Activated CD4-positive, alpha-beta T cell treated with anti-CD3 and anti-CD28 coated beads, Interleukin-2, amount 50 U/mL, for 1 hour (primary cell): ENCODE results near the gene SLC19A2.

Experiments used
- DNase-seq: peaks from one replicate; pipeline ENCODE4 v3.0.0-alpha.2; 2020

The SLC19A2 gene

GRCh38 chr1:169474302-169474995, 11.3 kb downstream of the SLC19A2 start:
- DNase-seq, result no peak

GRCh38 chr1:169473347-169473746, 12.4 kb downstream of the SLC19A2 start:
- DNase-seq, result no peak

DNA sequence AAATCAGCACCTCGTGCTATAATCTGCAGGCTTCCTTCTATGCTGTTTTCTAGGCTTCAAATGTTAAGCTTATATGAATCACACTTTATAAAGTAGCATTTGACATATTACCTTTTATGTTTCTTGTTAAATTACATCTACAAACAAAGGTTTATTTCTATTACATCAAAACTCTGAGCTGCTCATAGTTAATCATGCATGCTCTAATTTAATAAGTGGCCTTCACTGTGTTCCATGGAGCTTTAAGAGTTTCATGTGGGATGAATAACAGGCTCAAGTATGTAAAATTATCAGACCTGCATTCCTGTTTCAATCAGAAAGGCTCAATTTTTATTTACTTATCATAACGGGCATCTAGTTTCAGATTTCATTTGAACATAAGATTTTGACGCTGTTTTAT, 13.0 kb downstream of the SLC19A2 start:
- DNase-seq, result no peak

GRCh38 chr1:169468982-169469381, 16.8 kb downstream of the SLC19A2 start:
- DNase-seq, result no peak

- DNase-seq, result no peak
These were observed 19.2 kb downstream of the SLC19A2 start for GRCh38 chr1:169466259-169467230.

- no peak for DNase-seq
These were observed 20.5 kb downstream of the SLC19A2 start for GRCh38 chr1:169465281-169465680.

- DNase-seq, result no peak
These were observed 23.4 kb downstream of the SLC19A2 start for GRCh38 chr1:169462385-169462784.

DNA sequence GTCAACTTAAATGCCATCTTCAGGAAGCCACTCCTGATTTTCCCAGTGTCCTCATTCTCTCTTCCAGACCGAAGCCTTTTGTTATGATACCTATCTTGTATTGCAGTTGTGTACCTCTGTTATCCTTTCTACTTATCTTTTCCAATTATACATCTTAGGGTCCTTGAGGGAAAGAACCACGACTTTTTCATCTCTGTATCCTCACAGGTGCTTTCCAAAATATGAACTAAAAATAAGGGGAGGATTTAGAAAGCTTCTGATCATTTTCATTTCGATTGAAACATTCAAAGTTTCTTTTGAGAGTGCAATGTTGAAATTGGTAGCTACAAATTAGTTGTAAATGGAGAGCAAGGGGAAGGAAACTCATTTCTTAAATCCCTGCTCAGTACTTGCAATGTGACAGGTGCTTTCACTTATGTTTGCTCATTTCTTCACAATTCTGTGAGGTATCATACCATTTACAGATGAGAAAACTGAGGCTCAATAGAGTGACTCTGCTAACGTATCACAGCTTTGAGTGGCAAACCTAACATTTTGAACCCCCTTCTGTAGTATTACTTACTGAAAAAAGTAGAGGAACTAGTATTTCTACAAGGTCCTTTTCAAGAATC, 24.2 kb downstream of the SLC19A2 start:
- DNase-seq, result no peak

- DNase-seq, result no peak
These were observed 25.4 kb downstream of the SLC19A2 start for GRCh38 chr1:169460191-169460833.

DNA sequence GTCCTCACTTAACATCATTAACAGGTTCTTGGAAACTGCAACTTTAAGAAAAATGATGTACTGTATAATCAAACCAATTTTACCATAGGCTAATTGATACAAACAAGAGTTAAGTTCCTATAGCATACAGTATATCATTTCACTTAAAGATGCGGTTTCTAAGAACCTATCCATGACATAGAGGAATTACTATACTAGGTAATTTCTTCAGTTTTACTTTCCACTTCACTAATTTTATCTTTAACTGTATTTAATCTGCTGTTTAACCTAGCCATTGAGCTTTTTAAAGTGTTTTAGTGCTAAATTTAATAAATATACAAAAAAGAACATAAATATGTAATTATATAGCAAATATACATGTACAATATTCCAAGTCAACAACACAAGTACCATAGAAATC, 28.3 kb downstream of the SLC19A2 start:
- DNase-seq, result no peak

- no peak for DNase-seq
These were observed 29.7 kb downstream of the SLC19A2 start for GRCh38 chr1:169456029-169456428.

DNA sequence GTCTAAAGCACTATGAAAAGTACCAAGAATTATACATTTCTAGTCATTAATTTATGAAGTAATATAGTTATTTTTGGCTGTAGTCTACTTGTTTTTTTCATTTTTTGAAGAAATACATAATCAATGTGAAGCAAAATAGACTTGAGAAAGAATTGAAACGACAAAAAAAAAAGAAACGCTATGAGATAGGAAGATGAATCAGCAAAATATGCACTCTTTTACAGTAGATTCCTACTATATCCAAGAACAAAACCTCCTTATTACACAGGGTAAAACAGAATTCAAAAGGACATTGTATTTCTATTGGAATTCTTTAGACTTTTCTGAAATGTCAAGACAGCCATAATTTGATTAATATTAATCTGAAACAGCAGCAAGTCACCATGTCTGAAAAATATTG, 32.8 kb downstream of the SLC19A2 start:
- no peak for DNase-seq

DNA sequence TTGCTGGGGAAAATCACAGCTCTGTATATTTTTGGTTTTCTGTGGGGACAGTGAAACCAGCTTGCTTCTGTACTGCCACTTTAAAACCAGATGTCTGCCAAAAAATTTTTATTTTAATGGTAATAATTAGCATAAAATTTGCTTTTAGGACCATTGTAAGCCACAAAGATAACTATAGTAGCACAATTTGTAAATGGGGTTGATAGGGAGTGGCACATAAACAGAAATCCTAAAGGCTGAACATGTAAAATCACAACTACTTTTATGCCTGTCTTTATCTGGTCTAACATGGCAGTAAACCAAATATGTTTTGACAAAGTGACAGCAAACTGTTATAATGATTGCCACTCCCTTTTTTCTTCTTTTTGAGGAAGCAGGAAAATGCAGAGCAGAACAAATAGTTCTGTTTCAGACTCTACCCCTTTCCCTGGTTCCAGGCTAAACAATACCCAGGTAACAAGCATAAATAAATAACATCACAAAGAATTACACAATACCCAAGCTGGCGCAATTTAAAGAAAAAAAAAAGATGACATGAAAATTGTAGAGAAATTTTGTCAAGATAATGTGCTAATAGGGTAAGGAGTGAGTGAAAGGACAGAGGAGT, 34.4 kb downstream of the SLC19A2 start:
- DNase-seq, result no peak

DNA sequence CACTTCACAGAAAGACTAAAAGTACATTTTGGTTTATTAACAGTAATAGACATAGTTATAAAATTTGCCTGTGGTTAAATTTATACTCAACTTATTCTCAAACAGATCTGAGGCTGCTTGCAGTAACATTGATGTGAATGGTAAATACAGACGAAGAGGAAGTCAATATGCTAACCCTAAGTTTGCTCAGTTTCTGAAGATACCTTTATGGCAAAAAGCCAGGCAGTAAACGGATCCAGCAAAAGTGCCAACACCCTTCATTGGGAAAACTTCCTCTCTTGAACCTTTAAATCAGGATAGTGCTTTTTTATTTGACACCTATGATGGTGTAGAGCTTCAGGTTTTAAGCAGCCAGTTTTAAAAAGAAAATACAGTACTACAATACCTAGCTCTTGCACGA, 41.8 kb downstream of the SLC19A2 start:
- DNase-seq, result no peak

DNA sequence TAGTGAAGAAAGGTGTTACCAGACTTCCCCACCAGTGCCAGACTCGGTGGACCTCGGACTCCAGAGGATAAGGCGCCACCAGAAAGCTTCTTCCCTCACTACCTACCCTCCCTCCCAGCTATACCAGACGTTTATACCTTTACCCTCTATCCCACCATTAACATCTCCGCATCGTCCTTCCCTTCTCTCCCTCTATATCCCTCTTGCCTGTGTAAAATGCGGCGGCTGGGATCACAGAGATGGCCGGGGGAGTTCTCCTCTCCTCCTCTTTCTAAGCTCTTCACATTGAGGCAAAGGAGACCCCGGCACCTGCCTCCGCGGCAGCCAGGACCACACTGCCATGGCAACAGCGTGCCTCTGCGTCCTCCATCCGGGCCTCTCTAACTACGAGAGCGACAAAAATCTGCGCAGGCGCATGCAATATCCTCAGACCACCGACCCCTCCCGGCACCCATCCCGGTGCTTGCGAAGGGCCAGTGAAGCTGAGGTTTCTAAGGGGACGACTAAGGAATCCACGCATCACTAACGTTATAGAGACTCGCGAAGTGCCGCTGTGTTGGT, 58.6 kb downstream of the SLC19A2 start, which contains the start of gene CCDC181:
Gene CCDC181, minus strand, starts transcription at position 394 of the 561 bp plus-strand sequence. CDS start 2,547 bp downstream, outside the sequence.
- DNase-seq, result peak; percentile 49

DNA sequence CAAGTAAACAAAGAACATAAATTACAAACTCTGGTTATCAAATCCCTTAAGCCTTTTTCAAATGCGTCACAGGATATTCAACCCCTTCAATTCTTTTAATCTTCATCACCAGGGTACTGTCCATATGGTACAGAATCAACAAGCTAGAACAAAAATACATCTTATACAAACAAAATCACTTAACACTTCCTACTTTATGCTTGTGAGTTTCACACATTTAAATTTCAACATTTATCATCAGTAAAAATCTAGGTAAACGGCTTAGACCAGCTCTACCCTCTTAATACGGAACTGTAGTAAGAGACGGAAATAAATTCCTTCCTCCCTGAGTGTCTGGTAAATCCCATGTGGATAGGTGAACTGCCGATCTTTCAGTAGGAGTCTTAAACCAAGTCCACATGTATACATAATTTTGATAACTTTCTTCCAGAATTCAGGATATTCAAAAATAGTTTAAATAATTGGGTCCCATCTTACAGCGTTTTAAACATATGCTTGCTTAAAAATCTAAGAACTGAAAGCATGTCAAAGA, 59.5 kb downstream of the SLC19A2 start:
- no peak for DNase-seq

DNA sequence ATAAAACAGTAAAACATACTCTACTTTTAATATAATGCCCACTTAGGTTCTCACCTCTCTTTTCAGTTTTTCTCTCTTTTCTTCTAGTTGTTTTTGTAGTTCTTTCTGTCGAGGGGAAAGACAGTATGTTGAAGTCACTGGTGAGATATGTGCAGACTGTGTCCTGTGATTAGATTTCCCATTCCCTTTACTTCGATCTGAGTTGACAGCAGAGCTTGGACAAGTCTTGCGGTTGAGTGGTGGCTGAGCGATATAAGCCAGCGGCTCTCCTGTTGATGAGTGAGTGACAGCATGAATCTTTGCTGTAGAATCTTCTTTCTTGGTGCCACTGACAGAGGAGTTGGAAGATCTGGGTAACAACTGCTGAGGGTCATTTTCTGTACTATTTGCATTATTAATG, 64.4 kb downstream of the SLC19A2 start:
- DNase-seq, result no peak

GRCh38 chr1:169414952-169415351, 70.8 kb downstream of the SLC19A2 start:
- DNase-seq, result no peak
